Measurements from ENCODE around the gene INSM1. TPM values are rescaled to one million over a fixed set of nuclear protein-coding genes. Genes with fewer than 3 reads are reported as not detected.

INSM1 gene
- total RNA-seq, 1 experiment from 2014 or later: 0.07 TPM

DNA sequence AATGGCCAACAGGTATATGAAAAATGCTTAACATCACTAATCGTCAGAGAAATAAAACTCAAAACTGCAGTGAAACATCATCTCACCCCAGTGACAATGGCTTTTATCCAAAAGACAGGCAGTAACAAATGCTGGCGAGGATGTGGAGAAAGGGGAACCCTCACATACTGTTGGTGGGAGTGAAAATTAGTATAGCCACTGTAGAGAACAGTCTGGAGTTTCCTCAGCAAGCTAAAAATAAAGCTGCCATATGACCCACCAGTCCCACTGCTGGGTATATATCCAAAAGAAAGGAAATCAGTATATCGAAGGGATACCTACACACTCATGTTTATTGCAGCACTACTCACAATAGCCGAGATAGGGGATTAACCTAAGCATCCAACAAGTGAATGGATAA, 23.4 kb upstream of the INSM1 start:
- Histone ChIP-seq H3K27me3 (ENCODE audit: insufficient read depth, low read length) (peaks cover 4% of the 10 kb centered on the region; the same call in 1 of the 2 replicates), H3K4me2 (ENCODE audit: low read length) (no peak overlapping the region), H2AFZ (ENCODE audit: low read depth, low read length, poor library complexity, severe bottlenecking) (no peak overlapping the region), H3K27ac (ENCODE audit: low read depth, low read length) (no peak overlapping the region), H3K4me3 (replicated peaks in 1 of 2; ENCODE audit: low read depth in 1 of 2, low read length in 2 of 2) (no peak overlapping the region), H3K79me2 (ENCODE audit: insufficient read depth, low read length) (no peaks in the 10 kb centered on the region), H3K9me3 (ENCODE audit: control insufficient read depth in 1 of 2, insufficient read depth in 1 of 2, low read depth in 1 of 2, low read length in 2 of 2) (no peaks in the 10 kb centered on the region), H4K20me1 (ENCODE audit: insufficient read depth) (no peaks in the 10 kb centered on the region), H3K4me1 (ENCODE audit: control insufficient read depth in 1 of 2, insufficient read depth in 2 of 2, low read length in 2 of 2) (no peaks in the 10 kb centered on the region), H3K36me3 (ENCODE audit: control insufficient read depth in 1 of 2, insufficient read depth in 2 of 2, low read length in 2 of 2) (no peaks in the 10 kb centered on the region), H3K9ac (ENCODE audit: low read length) (no peak overlapping the region), H3K9me2 (ENCODE audit: insufficient read depth) (no peaks in the 10 kb centered on the region)
- RAD21 ChIA-PET (ENCODE audit: low non-redundant PET in 1 of 2, low total read pairs in 2 of 2, uncharacterized antibody in 2 of 2, unreplicated experiment in 2 of 2): no interaction called here
- no peak for ATAC-seq
- no TSS peak for BruUV-seq (replicated peaks)
- CTCF ChIA-PET: no interaction called here
- POLR2A ChIA-PET: no interaction called here
- intact Hi-C loops (cut with micrococcal nuclease): no loop called here
- no peak for DNase-seq (ENCODE audit: low read depth, low spot score)
- no peak for TF ChIP-seq ELF1 (IDR thresholded peaks at IDR 0.05; ENCODE audit: borderline replicate concordance, low read depth)
- TF ChIP-seq SP1 (IDR thresholded peaks at IDR 0.05; ENCODE audit: low read depth): no peak
- no peak for TF ChIP-seq CTCF (IDR thresholded peaks at IDR 0.05 in 2 of 3, conservative IDR thresholded peaks at IDR 0.05 in 1 of 3; ENCODE audit: borderline replicate concordance in 1 of 3, insufficient read depth in 1 of 3, low read depth in 2 of 3, low read length in 2 of 3)
- TF ChIP-seq FOSL1 (IDR thresholded peaks at IDR 0.05; ENCODE audit: low read depth): no peak
- TF ChIP-seq YY1 (IDR thresholded peaks at IDR 0.05; ENCODE audit: extremely low read depth, insufficient replicate concordance, low read depth, low read length): no peak
- TF ChIP-seq CEBPB (IDR thresholded peaks at IDR 0.05; ENCODE audit: low read depth): no peak
- TF ChIP-seq EZH2 (IDR thresholded peaks at IDR 0.05): no peak
- TF ChIP-seq, protein P1, sequence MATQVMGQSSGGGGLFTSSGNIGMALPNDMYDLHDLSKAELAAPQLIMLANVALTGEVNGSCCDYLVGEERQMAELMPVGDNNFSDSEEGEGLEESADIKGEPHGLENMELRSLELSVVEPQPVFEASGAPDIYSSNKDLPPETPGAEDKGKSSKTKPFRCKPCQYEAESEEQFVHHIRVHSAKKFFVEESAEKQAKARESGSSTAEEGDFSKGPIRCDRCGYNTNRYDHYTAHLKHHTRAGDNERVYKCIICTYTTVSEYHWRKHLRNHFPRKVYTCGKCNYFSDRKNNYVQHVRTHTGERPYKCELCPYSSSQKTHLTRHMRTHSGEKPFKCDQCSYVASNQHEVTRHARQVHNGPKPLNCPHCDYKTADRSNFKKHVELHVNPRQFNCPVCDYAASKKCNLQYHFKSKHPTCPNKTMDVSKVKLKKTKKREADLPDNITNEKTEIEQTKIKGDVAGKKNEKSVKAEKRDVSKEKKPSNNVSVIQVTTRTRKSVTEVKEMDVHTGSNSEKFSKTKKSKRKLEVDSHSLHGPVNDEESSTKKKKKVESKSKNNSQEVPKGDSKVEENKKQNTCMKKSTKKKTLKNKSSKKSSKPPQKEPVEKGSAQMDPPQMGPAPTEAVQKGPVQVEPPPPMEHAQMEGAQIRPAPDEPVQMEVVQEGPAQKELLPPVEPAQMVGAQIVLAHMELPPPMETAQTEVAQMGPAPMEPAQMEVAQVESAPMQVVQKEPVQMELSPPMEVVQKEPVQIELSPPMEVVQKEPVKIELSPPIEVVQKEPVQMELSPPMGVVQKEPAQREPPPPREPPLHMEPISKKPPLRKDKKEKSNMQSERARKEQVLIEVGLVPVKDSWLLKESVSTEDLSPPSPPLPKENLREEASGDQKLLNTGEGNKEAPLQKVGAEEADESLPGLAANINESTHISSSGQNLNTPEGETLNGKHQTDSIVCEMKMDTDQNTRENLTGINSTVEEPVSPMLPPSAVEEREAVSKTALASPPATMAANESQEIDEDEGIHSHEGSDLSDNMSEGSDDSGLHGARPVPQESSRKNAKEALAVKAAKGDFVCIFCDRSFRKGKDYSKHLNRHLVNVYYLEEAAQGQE (IDR thresholded peaks at IDR 0.05; ENCODE audit: low read depth): no peak
- no peak for TF ChIP-seq TCF7L2 (IDR thresholded peaks at IDR 0.05; ENCODE audit: borderline replicate concordance, extremely low read depth, insufficient read depth, insufficient read length)
- no peak for TF ChIP-seq POLR2AphosphoS5 (IDR thresholded peaks at IDR 0.05; ENCODE audit: low read depth, low read length)
- TF ChIP-seq ZNF274 (IDR thresholded peaks at IDR 0.05; ENCODE audit: low read depth, low read length): no peak
- TF ChIP-seq SRF (IDR thresholded peaks at IDR 0.05; ENCODE audit: low read depth): no peak
- TF ChIP-seq RAD21 (IDR thresholded peaks at IDR 0.05; ENCODE audit: low read depth): no peak
- no peak for TF ChIP-seq CBX3 (IDR thresholded peaks at IDR 0.05; ENCODE audit: low read depth)
- TF ChIP-seq EZH2phosphoT487 (IDR thresholded peaks at IDR 0.05; ENCODE audit: borderline replicate concordance): no peak
- TF ChIP-seq MAX (IDR thresholded peaks at IDR 0.05): no peak
- TF ChIP-seq ZFX (IDR thresholded peaks at IDR 0.05): no peak
- no peak for TF ChIP-seq EGR1 (IDR thresholded peaks at IDR 0.05; ENCODE audit: low read depth)
- no peak for TF ChIP-seq POLR2A (IDR thresholded peaks at IDR 0.05; ENCODE audit: borderline replicate concordance, extremely low read depth, insufficient read depth, insufficient read length)
